Measurements from ENCODE around the gene KHDC3L.

Gene KHDC3L

GRCh38 chr6:73362358-73362757 lies at the start of gene KHDC3L:
Gene KHDC3L, plus strand, starts transcription at chr6:73362658. Its CDS starts 72 bp downstream, at chr6:73362730.
- no peak within 1 kb of the TSS for H2AFZ ChIP-seq (ENCODE audit: low read depth, low read length)
- no peak within 1 kb of the TSS for H3K4me3 ChIP-seq (ENCODE audit: low read length)
- H4K20me1 ChIP-seq (ENCODE audit: insufficient read depth, low read length) = no peaks in the 10 kb centered on the region
- H3K27me3 ChIP-seq (ENCODE audit: low read depth, low read length) = no peaks in the 10 kb centered on the region
- TF ChIP-seq EZH2phosphoT487 (IDR thresholded peaks at IDR 0.05; ENCODE audit: low read depth) (no peak), CTCF (IDR thresholded peaks at IDR 0.05; ENCODE audit: low read depth, low read length) (no peak)
- H3K27ac ChIP-seq (ENCODE audit: low read length) = no peak within 1 kb of the TSS
- H3K79me2 ChIP-seq (ENCODE audit: low read length) = no peaks in the 10 kb centered on the region
- H3K9me3 ChIP-seq (ENCODE audit: insufficient read depth, low read length) = no peaks in the 10 kb centered on the region
- H3K36me3 ChIP-seq (replicated peaks; ENCODE audit: low read depth, low read length) = no peaks in the 10 kb centered on the region
- H3K4me1 ChIP-seq (ENCODE audit: low read length) = no peaks in the 10 kb centered on the region
- no peak within 1 kb of the TSS for H3K9ac ChIP-seq (ENCODE audit: low read length)
- no peak within 1 kb of the TSS for H3K4me2 ChIP-seq (ENCODE audit: low read length)

GRCh38 chr6:73314577-73315492 lies 47.6 kb upstream of the KHDC3L start:
- Histone ChIP-seq H3K9ac (ENCODE audit: low read length) (no peak overlapping the region), H3K79me2 (ENCODE audit: low read length) (peaks cover under 1% of the 10 kb centered on the region), H3K36me3 (replicated peaks; ENCODE audit: low read depth, low read length) (peaks cover 2% of the 10 kb centered on the region), H3K4me2 (ENCODE audit: low read length) (no peak overlapping the region), H3K4me1 (ENCODE audit: low read length) (no peaks in the 10 kb centered on the region; the same call in 1 of the 2 replicates), H2AFZ (ENCODE audit: low read depth, low read length) (no peak overlapping the region), H3K9me3 (ENCODE audit: insufficient read depth, low read length) (peaks cover 11% of the 10 kb centered on the region), H3K27ac (ENCODE audit: low read length) (no peak overlapping the region), H4K20me1 (ENCODE audit: insufficient read depth, low read length) (no peaks in the 10 kb centered on the region), H3K27me3 (ENCODE audit: low read depth, low read length) (no peaks in the 10 kb centered on the region), H3K4me3 (ENCODE audit: low read length) (no peak overlapping the region)
- TF ChIP-seq CTCF (IDR thresholded peaks at IDR 0.05; ENCODE audit: low read depth, low read length) (no peak), EZH2phosphoT487 (IDR thresholded peaks at IDR 0.05; ENCODE audit: low read depth) (no peak)

- TF ChIP-seq CTCF (IDR thresholded peaks at IDR 0.05; ENCODE audit: low read depth, low read length) = no peak
- TF ChIP-seq EZH2phosphoT487 (IDR thresholded peaks at IDR 0.05; ENCODE audit: low read depth) = no peak
Measured at GRCh38 chr6:73323323-73323722, 39.1 kb upstream of the KHDC3L start.

GRCh38 chr6:73325656-73326055 lies 36.8 kb upstream of the KHDC3L start:
- H3K36me3 ChIP-seq (replicated peaks; ENCODE audit: low read depth, low read length) = no peaks in the 10 kb centered on the region
- no peaks in the 10 kb centered on the region for H3K9me3 ChIP-seq (ENCODE audit: insufficient read depth, low read length)
- H4K20me1 ChIP-seq (ENCODE audit: insufficient read depth, low read length) = no peaks in the 10 kb centered on the region
- TF ChIP-seq EZH2phosphoT487 (IDR thresholded peaks at IDR 0.05; ENCODE audit: low read depth) (no peak), CTCF (IDR thresholded peaks at IDR 0.05; ENCODE audit: low read depth, low read length) (no peak)
- no peaks in the 10 kb centered on the region for H3K27me3 ChIP-seq (ENCODE audit: low read depth, low read length)
- H2AFZ ChIP-seq (ENCODE audit: low read depth, low read length) = no peak overlapping the region
- H3K27ac ChIP-seq (ENCODE audit: low read length) = no peak overlapping the region
- no peaks in the 10 kb centered on the region for H3K79me2 ChIP-seq (ENCODE audit: low read length)
- H3K4me1 ChIP-seq (ENCODE audit: low read length) = peaks cover 14% of the 10 kb centered on the region
- H3K9ac ChIP-seq (ENCODE audit: low read length) = no peak overlapping the region
- H3K4me3 ChIP-seq (ENCODE audit: low read length) = no peak overlapping the region
- no peak overlapping the region for H3K4me2 ChIP-seq (ENCODE audit: low read length)

More at GRCh38 chr6:73323323-73323722, 39.1 kb upstream of the KHDC3L start:
- no peak overlapping the region for H3K4me2 ChIP-seq (ENCODE audit: low read length)
- H3K27ac ChIP-seq (ENCODE audit: low read length) = no peak overlapping the region
- H3K27me3 ChIP-seq (ENCODE audit: low read depth, low read length) = no peaks in the 10 kb centered on the region
- H3K4me1 ChIP-seq (ENCODE audit: low read length) = 0 out of 2 replicates have a peak, but pooled peaks cover 2% of the 10 kb centered on the region
- H4K20me1 ChIP-seq (ENCODE audit: insufficient read depth, low read length) = no peaks in the 10 kb centered on the region
- H3K79me2 ChIP-seq (ENCODE audit: low read length) = no peaks in the 10 kb centered on the region
- H3K36me3 ChIP-seq (replicated peaks; ENCODE audit: low read depth, low read length) = no peaks in the 10 kb centered on the region
- peaks cover under 1% of the 10 kb centered on the region; the same call in 1 of the 2 replicates for H3K9me3 ChIP-seq (ENCODE audit: insufficient read depth, low read length)
- H3K9ac ChIP-seq (ENCODE audit: low read length) = no peak overlapping the region
- H3K4me3 ChIP-seq (ENCODE audit: low read length) = no peak overlapping the region
- H2AFZ ChIP-seq (ENCODE audit: low read depth, low read length) = no peak overlapping the region

Measured in OCI-LY3 (cell line).